Left renal cortex interstitium (tissue), 4 donors: ENCODE results near the gene SMU1. TPM values are rescaled to one million over a fixed set of nuclear protein-coding genes. Genes with fewer than 3 reads are reported as not detected.
"Not testable (repeated sequence)": the region's sequence is repeated elsewhere in the genome, so short reads cannot be mapped to it uniquely, and the experiment has no call there.

Source experiments
- DNase-seq, 4 donors: peaks; one replicate each; pipeline ENCODE4 v3.0.0-alpha.2; 2013; ENCODE audit warnings: low read depth in 4 of 4, low spot score in 2 of 4, missing footprints in 1 of 4
- polyA plus RNA-seq, 4 donors: library from polyadenylated mRNA; unstranded; fragments of 120-200 nt; gene quantifications; one replicate each; pipeline ENCODE4 v1.2.1, GENCODE V29; 2013; ENCODE audit not compliant: insufficient read length in 4 of 4

The SMU1 gene
- polyA plus RNA-seq, 4 donors, result 22.3 to 29.7 (median 27.2) TPM

DNA sequence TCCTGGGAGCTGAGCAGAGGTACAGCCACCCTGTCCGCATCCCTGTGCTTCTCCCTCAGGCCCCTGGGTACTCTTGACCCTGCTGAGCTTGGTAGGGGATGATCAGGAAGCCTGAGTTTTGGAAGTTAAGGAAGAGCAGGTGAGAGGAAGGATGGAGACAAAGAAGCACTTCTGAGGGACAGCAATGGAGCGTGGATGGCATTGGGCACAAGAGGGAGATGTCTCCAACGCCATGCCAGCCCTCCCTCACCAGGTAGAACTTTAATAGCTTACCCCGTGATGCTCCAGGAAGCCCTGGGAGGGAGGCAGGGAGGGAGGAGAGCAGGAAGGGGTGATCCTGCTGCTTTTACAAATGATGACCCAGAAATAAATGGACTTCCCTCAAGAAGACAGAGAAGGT, 29.9 kb upstream of the SMU1 start:
- no peak for DNase-seq

DNA sequence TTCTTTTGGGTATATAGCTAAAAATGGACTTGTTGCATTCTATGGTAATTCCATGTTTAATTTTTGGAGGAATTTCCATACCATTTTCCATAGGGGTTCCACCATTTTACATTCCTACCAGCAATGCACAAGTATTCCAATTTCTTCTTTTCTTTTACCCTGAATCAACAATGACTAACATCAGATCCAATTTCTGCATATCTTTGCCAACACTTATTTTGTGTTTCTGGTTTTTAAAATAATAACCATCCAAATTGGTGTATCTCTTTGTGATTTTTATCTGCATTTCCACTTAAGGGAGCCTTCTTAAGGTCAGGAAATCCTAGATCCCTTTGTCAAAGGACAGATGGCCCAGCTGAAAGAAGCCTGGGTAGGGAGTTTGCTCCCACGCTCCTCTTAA, 29.5 kb upstream of the SMU1 start:
- DNase-seq, result no peak

DNA sequence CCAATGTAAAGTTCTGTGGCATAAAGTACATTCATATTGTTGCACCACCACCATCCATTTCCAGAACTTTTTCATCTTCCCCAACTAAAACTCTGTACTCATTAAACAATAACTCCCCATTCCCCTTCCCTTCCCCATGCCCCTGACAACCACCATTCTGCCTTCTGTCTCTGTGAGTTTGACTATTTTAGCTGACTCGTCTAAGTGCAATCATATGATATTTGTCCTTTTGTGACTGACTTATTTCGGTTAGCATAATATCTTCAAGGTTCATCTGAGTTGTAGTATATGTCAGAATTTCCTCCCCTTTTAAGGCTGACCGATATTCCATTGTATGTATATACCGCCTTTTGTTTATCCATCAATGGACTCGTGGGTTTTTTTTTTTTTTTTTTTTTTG, 29.0 kb upstream of the SMU1 start:
- DNase-seq, result no peak

DNA sequence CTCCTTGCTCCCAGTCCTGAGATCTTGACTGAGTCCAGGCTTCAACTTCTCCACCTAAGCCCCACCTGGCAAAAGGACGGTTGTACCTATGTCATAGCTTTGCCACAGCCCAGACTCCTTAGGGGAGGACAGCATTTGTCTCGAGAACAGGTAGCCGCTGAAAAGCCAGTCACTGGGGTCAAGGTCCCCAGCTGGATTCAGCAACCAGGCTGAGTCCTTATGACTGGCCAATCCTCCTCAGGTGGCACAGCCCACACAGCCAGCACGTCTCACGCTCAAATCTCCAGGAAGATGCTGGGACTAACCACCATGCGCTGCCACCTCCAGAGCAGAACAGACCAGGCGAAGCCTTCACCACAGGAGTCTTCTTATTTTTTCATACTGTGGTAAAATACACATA, 27.9 kb upstream of the SMU1 start:
- no peak for DNase-seq

DNA sequence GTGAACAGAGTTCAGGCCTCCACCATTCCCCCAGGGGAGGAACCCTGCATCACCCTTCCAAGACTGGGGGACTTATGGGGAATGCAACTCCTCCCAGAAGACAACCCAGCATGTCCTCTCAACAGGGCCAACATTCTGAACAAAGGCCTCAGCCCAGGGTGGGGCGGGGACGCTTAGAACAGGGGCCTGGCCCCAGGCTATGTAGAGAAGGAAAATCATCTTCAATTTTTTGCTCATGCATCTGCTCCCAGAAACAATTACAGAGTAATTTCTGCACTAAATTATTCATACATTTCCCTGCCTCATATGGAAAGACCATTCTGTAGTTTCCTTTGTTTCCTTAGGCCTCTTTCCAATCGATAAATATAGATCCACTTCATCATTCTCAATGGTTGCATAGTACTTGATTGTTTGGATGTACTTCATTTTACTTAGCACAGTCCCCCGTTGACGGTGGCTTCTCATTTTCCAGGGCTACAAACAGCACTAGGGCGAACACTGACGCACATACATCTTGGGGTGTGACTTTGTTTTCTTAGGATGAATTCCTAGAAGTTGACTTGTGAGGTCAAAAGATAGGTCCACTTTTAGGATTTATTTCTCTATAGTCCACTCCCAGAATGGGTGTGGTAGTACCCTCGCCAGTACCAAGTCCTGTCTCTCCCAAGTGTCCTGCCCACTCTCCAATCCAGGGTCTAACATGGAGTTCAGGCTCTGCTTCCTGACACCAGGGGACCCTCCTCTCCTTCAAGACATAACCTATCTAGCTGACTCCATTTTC, 27.2 kb upstream of the SMU1 start:
- DNase-seq, result no peak

DNA sequence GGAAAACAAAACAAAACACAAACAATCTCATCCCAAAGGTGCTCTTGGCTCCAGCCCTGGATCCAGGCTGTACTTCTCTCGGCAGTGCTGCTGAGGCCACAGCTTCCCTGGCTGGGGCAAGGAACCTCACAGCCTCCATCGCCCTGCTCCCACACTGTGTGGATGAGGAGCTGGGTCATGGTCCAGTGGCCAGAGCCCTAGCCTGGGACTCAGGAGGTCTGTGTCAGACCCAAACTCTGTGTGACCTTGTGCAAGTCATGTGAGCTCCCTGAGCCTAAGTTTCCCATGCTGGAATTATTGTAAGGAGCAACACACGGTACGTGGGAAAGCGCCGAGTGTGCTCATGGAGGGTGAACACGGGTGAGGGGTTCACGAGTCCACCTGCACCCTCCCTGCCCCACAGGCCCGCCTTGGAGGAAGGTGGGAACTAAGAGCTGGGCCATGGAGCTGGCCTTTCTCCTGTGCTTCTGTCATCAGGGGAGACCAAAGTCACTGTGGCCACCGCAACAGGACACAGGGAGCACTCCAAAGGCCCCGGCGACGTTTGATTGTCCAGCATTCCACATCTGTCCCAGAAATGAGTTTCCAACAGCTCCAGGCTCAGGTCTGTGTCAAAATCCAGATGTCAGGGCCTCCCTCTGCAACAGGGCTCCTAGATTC, 26.2 kb upstream of the SMU1 start:
- no peak for DNase-seq

DNA sequence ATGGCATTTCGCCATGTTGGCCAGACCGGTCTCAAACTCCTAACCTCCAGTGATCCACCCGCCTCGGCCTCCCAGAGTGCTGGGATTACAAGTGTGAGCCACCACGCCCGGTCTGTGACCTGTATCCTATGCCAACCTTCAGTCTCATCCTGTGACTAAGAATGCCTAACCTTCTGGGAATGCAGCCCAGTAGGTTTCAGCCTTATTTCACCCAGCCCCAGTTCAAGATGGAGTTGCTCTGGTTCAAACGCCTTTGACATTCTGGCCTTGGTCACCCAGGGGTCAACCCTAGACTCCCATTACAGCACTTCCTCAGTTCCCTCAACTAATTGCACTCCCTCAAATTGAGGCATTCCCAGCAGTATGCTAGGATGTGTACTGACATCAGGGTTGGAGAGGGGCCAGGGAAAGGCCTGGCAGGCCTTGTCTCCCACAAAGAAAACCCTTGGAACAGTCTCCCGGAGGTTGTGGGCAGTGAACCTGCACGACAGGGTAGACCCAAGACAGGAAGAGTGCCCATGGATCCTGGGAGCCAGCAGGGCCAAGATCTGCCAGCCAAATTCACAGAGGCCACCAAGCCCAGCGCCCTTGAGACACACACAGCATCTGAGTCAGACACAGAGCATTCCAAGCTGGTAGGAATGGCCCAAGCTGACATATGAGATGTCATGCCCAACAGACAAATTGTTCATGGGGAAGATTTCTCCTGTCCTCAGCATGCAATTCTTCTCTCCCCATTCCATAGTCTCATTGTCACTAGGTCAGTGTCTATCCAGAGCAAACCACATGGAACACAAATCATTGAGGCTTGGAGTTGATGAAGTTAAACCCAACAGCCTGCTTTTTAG, 24.9 kb upstream of the SMU1 start:
- no peak for DNase-seq

DNA sequence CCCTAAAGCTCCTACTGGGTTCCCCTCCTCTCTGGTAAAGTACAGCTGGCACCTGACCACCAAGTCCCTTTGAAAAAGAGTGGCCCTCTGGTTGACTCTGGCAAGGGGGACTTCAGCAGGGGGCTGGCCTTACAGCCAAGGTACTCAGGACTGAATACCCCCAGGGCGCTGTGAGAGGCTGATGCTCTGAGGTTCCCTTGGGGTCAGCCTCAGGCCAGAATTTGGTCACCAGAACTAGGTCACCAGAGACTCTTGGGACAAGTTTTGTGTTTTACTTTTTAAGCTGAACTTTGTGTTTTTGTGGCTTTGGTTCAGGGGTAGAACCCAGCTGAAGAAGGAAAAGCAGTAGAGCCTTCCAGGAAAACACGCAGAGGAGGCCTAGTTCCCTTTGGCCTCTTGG, 23.3 kb upstream of the SMU1 start:
- no peak for DNase-seq

DNA sequence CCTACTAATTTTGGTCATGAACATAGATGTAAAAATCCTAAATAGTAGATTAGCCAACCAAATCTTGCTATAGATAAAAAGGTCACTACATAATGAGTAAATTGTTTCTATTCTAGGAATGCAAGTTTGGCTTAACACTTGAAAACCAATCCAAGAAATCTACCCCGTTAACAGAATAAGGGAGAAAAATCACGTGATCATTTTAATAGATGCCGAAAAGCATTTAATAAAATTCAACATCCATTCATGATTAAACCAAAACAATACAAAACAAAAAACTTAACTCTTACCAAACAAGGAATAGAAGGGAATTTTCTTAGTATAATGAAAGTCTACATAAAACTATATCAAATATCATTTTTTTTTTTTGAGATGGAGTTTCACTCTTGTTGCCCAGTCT, 20.7 kb upstream of the SMU1 start:
- no peak for DNase-seq

DNA sequence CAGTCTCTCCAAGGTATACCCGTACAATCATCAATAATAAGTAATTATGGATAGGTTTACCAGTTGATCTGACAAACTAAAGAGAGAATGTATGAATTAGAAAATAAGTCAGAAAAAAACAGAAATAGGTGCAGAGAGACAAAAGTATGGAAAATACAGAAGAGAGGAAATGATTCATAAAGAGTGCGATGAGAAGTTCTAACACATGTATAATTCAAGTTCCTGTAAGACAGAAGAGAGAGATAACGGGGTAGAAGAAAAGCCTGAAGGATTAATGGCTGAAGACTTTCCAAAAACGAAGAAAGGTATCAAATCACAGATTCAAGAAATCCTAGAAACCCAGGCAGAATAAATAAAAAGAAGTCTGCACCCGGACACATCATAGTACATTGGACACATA, 16.2 kb upstream of the SMU1 start:
- DNase-seq, result no peak

DNA sequence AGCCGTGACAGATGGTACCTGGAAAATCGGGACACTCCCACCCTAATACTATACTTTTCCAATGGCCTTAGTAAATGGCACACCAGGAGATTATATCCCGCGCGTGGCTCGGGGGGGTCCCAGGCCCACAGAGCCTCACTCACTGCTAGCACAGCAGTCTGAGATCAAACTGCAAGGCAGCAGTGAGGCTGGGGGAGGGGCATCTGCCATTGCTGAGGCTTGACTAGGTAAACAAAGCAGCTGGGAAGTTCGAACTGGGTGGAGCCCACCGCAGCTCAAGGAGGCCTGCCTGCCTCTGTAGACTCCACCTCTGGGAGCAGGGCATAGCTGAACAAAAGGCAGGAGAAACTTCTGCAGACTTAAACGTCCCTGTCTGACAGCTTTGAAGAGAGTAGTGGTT, 9.2 kb upstream of the SMU1 start:
- not testable (repeated sequence) for DNase-seq

DNA sequence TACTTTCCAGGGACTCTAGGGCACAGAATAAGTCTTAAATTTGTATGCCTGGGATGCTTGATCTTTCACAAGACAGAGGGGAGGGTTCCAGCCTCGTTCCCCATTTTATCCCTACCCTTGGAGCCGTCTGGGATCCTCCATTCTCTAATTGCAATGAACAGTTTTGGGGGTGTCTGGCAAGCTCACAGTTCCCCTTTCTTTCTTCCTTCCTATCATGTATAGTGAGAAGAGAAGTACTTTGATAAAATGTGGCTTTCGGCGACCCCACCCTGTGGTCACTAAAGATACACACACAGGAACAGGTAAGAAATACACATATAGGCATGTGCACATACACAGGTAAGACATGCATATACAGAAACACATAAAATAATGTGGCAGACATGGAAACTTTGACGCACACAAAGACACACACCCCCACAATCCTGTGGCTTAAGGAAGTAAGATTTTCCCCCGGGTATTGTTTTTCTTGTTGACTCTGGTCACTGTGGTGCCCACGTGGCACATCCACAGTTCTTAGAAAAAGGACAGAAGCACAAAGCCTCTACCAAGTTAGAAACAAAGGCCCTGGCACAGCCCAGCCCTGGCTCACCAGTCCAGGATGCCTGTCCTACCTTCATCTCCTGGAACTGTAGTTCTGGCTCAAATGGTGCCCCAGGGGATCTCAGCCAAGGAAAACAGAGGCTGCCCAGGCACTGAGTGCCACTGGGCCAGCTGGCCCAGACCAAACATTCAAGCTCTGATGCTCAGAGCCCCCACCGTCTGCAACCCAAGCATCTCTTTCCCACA, 6.3 kb upstream of the SMU1 start:
- DNase-seq, result no peak

DNA sequence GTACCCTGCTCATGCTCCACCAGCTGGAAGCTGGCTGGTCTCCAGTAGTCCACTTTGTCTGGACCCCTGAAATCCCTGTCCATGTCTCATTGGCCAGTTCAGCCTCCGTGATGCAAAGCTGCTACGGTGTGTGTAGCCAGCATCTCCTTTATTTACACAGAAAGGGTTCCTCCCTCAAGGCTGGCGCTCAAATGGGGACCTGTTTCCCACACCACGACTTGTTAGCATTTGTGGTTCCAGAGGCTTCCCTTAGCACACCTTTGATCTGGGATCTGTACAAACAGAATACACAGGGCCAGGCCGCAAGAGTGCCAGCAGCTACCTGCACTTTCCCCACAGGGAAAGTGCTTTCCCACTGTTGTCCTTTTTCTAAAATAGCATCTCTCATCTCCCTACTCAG, 5.7 kb upstream of the SMU1 start:
- no peak for DNase-seq

DNA sequence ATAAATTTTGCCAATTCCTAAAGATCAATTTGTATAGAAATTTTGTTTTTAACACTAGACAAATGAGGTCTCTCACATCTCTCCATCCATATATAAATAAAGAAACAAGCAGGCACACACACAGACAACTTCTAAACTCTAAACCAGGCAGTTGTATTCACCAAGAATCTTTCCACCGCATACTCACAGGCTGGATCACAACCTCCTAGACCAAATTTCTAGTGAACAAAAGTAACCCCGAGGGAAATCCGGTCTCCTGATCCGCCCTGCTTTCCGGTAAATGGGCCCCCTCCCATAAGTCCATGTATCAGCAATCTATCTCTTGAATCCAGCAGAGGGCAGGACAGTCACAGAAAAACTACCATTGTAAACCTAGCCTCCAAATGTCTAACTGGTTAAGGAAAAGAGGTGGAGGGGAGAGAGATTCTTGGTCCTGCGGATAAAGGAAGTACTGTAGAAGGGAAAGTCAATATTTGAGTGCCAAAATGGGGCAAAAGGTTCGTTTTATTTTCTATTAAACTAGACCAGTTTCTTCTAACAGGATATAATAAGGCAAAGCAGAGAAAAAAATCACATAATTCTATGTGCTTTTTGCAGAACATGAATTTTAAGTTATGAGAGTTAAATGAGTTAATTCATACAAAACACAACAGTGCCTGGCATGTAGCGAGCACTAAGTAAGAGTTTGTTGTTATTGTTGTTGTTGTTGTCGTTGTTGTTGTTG, 4.8 kb upstream of the SMU1 start:
- peak; percentile 63 to 86 (median 74) for DNase-seq

DNA sequence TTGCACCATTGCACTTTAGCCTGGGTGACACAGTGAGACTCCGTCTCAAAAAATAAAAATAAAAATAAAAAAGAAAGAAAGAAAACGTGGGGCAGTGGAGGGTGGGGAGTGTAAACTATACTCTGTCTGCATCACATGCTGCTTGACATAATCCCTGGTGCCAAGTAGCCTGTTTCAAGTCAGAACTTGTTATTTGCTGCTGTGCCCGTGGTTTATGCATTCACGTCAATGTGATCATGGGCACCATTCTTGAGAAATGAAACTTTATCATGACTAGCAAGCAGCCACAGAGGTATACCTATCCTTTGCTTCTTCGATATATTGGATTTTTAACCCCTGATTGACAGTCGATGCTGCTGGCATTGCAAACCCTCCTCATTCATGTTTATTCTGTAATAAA, 4.1 kb upstream of the SMU1 start:
- DNase-seq, result no peak

DNA sequence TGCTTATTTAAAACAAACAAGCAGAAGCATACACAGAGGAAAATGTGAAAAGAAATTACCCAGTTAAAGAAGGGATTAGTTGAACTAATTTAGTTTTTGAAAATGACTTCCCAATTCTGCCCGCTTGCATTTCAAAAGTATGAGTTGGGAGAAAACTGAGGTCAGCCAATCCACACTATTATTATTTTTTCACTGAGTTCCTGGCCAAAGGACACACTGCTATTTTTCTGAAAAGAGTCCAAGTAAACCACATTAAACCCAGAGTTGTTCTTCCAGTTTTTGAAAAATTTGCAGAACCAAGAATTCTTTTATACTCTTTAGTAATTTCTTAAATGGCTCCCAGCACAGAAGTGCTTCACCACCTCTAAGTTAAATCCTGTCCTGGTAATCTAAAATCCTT, 7.5 kb downstream of the SMU1 start:
- DNase-seq, result no peak

DNA sequence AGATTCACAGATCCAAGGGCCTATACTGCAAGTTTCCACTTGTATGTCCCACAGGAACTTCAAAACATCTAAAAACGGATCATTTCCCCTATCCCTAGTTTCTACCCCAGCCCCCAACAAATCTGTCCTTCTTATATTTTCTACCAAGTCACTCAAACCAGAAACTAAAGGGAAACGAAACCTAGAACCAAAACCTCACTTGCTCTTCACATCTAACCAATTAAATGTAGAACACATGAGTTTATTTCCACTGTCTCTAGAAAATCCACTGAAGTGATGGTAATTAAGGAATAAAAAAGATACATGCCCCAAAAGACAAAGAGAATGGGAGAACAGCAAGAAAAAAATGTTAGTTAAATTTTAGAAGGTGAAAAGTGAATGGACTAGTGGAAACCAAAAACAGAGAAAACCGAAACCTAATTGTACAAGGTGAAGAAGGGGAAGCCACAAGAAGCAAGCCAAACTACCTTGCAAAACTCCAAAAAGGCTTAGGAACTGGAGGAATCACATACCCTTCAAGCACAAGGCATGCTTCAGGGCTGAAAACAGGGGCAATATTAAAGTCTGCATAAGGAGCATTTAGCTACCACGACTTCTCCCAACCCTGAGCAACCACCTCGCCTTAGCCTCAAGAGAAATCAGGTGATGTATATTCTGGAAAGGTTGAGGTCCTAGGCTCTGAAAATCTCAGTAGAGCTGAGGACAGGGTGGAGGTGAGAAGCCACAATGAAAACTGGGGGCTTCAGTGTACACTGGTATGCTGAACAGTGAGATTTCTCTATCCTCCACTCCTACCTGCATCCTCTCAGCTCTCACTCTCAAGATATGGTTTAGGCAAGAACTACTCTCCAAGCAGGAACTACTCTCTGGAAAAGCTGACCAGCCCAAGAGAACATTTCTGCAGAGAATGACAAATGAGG, 11.1 kb downstream of the SMU1 start:
- no peak for DNase-seq

DNA sequence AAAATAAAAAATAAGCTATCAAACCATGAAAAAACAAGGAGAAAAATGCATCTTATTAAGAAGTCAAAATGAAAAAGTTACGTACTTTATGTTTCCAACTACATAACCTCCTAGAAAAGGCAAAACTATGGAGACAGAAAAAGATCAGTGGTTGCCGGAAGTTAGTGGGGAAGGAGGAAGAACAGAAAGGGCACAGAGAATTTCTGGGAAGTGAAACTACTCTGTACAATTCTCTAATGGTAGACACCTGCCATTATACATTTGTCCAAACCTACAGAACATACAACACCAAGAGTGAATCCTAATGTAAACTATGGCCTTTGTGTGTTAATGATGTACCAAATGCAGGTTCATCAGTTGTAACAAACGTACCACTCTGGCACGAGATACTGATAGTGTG, 25.3 kb downstream of the SMU1 start:
- DNase-seq, result no peak
